EL (cell line): ENCODE measurements around the gene NLN.
"Not testable (repeated sequence)": the region's sequence is repeated elsewhere in the genome, so short reads cannot be mapped to it uniquely, and the experiment has no call there.

Experiments used
- DNase-seq: peaks from one replicate; pipeline ENCODE4 v3.0.0-alpha.2; 2016

Gene NLN

DNA sequence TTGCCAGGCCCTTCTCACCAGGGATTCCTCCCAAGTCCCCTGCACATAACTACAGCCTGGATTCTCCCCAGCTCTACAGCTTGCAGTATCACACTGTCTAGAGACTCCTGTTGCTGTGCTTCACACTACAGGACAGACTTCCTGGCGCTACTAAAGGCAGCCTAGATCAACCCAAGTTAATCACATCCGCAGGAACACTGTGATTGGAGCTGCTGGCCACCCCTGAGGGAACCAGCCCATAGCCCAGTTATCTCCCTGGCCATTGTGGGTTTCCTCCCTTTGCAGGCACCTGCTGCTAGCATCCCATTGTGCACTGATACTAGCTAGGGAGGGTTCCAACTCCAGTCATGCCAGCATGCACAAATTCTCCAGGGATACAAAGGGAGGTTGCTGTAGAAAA lies 53.5 kb downstream of the NLN start:
- no peak for DNase-seq

DNA sequence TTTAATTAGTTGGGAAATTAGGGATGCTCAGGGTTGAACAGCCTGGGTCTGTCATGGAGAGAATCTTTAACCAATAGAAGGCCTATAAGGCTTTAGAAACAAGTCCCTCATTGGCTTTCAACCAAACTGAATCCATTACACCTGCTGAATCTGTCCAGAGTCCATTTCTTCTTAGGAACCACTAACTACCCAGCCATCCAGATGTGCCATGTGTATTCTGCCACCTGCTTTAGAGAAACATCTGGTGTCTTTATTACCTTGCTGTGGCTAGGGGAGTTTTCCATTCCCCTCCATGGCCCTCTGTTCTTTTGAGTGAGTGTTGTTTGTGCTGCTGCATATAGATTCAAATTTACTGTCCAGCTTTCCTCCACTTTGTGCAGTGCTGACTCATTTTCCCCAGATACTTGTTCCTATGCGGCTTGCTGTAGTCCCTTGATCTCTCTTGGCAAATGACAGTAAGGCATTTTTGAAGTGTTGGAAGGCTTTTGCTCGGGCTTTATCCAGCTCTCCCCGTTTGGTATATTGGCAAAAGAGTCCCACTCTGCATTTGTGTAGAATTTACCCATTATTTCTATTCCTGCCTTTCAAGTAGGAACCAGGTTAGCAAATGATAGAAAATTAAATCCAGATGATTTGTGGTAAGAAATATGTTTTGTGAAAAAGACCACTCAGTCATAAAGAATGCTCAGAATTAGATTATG lies 54.6 kb downstream of the NLN start:
- DNase-seq, result peak; percentile 75

DNA sequence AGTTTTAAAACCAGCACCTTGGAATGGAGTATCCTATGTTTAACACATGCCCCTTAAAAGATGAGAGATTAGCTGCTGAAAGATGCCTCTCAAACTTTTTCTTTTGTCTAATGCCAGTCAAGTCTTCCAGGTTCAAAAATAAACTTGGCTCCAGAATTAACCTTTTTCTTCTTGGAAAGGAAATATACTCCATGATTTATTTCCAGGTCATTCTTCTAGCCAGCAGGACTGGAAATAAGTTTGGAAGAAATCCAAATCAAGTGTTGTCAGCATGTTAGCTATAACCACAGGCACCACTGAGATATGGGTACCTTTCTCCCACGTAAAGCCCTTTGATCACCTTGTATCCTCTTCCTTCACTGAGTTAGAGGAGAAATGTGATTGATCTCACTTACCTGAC lies 56.1 kb downstream of the NLN start:
- DNase-seq, result no peak

DNA sequence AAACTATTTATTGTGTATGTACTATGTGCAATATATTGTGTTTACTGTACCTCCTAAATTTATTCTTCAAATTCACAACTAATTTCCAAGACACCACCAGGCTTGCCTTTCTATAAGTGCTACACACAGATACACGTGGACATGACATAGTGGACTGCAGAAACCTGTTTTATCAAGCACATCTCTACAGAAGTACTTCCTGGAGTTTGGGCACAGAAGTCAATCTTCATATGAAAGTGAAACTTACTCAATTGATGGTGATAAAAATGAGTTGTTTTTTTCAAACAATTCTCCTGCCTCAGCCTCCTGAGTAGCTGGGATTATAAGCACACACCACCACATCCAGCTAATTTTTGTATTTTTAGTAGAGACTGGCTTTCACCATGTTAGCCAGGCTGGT lies 57.6 kb downstream of the NLN start:
- DNase-seq, result no peak

DNA sequence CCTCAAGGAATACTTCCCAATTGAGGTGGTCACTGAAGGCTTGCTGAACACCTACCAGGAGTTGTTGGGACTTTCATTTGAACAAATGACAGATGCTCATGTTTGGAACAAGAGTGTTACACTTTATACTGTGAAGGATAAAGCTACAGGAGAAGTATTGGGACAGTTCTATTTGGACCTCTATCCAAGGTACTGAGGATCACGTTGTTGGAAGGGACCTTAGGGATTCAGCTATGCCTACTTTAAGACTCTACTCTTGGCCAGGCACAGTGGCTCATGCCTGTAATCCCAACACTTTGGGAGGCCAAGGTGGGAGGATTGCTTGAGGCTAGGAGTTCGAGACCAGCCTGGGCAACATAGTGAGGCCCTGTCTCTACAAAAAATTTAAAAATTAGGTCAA lies 66.3 kb downstream of the NLN start:
- not testable (repeated sequence) for DNase-seq

DNA sequence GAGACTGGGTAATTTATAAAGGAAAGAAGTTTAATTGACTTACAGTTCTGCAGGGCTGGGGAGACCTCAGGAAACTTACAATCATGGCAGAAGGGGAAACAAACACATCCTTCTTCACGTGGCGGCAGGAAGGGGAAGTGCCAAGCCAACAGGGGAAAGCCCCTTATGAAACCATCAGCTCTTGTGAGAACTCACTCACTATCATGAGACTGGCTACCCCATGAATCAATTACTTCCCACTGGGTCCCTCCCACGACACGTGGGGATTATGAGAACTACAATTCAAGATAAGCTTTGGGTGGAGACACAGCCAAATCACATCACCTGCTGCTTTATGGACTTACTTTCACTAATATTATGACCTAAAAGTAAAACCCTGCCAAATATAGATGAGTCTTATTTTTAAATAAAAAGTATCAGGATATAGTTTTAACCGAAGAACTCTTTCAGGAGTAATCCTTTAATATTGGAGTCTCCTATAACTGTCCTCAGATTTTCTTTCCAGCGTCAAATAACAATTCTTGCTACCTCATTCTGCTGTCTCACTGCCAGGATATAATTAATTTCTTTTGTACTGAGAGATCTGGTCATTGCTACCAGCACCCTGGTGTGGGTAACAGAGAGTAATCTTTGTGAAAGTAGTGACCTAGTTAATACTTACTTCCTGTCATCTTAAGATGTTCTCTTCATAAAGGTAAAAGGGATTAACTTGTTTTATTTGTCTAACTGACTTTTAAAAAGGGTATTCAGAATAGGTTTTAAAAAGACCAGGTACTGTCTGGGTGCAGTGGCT lies 68.6 kb downstream of the NLN start:
- DNase-seq, result no peak

DNA sequence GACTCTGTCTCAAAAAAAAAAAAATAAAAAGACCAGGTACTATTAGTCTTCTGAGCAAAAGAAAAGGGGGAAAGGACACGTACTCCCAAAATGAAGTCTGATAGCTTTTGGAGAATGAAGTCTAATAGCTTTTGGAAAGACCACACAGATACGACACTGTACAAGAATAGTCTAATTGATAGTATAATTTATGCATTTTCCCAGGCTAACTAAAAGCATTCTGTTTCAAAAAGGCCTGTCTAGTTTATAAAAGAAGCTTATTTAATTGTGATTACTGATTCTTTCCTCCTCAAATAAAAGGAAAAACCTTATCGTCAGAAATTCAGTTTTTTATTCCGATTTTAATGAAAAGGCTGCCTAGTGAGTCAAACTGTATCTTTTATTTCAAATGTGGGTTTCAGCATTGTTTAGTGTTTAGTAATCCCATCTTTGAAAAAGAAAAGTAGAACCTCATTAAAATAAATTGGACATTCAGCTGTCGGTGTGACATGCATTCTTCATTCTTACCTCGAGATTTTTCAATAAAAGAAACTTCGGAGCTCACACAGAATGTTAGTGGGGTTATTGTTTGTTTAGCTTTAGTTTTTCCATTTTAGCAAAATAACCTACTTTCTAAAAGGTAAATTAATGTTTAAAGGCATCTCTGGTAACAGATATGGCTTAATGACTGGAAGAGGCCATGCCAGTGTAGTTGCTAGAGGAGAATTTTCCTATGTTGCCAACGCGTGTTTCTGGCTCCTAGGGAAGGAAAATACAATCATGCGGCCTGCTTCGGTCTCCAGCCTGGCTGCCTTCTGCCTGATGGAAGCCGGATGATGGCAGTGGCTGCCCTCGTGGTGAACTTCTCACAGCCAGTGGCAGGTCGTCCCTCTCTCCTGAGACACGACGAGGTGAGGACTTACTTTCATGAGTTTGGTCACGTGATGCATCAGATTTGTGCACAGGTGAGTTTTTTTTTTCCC lies 70.0 kb downstream of the NLN start:
- no peak for DNase-seq

DNA sequence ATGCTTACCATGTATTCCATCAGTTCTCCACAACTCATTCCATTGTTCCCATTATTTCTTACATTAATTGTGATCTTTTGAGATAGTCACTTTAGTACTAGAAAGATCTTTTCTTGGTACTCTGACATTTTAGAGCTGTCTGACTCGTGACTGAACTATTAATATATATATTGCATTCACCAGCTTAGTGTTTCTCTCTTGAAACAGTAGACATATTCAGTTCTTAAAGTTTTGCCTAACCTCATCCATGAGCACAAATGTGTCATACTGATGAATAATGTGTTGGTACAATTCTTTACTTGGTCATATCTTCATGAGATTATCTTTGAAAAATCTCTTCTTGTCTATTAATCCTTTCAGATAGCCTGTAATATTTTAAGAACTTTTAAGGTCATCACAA lies 74.3 kb downstream of the NLN start:
- peak; percentile 39 for DNase-seq

DNA sequence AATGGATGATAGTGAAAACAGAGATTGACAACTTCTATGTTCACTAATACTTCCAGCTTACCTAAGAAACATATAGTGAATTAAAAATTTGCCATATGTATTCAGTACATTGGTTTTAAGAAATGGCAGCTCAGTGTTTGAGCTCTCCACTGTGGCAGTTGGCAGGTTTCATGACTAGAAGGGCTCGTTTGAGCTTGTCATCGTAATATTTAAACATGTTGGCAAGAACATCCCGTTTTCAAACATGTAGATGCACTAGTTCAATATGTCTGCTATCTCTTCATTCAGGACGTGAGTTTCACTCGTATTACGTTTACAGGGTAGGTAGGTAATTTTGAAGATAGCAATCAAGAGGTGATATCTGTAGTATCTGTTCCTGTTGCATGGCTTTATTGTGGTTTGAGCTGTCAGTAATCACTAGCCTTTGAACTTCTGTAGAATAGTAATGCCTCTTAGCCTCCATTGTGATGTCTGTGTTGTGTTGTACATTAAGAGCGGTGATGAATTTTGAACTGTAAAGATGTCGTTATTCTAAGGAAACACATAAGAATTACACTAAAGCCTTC lies 74.8 kb downstream of the NLN start:
- no peak for DNase-seq

DNA sequence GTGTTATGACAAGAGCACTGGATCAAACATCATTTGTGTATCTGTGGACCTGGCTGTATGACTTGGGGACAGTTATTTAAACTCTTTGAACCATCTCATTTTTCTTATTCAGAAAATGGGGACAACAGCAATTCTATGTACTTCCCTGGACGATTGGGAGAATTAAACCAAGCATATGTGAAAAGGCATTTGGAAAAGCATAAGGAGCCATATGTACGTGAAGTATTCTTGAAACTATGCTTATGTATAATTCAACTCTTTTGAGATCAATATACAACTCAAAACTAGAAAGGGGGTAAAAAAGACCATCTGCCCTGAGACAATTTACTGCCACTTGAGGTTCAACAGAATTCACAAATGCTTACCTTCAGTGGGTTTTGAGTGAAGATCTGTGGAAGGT lies 75.5 kb downstream of the NLN start:
- DNase-seq, result no peak

DNA sequence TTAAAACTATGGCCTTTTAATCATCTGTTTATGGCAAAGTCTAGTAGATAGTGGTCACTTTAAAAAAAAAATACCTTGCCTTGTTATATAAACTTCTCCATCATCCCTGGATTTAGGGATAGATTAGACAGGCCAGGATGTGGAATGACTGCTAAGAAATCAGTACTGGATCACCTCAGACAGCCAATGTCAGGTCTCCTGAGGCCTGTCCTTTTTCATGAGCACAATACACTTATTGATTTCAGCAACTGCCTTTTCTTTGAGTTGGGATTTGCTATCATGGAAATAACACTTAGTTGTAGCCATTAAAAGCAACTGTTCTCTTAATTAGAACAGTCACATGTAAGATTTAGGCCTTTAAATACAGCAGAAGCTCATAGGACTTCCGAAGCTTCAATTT lies 77.9 kb downstream of the NLN start:
- no peak for DNase-seq

DNA sequence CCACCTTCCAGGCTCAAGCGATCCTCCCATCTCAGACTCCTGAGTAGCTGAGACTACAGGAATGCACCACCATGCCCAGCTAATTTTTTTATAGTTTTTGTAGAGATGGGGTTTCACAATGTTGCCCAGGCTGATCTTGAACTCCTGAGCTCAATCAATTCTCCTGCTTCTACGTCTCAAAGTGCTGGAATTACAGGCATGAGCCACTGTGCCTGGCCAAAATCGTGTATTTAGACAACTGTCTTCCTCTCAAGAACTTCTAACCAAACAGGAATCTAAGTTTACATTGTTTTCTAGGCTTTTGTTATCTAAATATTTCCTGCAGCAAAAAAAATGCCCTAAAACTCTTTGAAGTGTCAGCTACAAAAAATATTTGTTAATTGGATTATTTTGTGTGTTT lies 78.8 kb downstream of the NLN start:
- DNase-seq, result peak; percentile 13

DNA sequence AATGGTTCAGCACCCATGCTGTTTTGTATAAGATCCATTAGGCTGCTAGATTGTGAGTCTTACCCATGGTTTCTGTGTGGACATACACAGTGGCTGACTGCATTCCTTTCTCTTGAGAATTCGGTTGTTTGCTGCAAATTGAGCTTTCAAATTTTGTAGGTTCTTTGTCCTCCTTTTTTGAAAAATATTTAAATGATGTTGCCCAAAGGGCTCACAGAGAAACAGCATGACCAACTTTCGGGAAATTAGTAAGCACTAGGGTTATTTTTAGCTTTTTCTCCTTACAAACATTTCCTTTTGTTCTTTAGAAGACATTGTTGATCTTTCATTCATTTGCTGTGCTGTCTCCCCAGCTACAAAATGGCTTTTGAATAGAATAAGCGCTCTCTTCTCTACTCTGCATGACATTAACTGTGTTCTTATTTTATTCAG lies 79.4 kb downstream of the NLN start:
- DNase-seq, result peak; percentile 76

DNA sequence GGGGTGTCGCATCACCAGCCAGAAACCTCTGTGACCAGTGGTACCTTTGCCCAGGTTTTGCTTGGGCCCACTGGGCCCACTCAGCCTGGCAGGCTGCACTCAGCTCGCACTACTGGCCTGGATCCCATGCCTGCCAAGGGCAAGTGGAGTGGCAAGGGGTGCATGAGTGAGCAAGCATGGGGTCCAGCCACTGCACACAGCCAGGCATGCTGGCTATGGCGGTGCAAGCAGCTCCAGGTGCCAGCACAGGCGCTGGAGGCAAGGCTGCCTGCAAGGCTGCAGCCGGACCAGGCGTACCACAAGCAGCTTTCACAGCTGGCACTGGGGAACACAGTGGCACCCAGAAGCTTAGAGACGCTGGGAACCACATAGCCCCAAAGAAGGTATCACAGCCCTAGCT lies 80.1 kb downstream of the NLN start:
- no peak for DNase-seq

DNA sequence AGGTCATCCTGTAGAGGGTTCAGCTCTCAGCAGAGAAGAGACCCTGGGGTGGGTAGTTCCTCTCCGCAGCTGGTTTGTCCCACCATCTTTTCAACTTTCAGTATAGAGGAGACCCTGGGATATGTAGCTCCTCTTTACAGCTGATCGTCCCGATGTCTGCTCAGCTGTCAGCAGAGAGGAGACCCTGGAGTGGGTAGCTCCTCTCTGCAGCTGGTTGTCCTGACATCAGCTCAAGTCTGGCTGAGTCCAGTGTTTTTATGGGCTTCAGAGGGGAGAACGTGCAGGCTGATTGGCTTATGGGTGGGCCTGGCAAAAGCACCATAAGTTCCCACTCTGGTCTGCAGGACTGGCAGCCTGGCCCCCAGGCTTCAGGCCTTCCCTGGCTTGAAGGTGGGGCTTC lies 80.8 kb downstream of the NLN start:
- DNase-seq, result no peak

DNA sequence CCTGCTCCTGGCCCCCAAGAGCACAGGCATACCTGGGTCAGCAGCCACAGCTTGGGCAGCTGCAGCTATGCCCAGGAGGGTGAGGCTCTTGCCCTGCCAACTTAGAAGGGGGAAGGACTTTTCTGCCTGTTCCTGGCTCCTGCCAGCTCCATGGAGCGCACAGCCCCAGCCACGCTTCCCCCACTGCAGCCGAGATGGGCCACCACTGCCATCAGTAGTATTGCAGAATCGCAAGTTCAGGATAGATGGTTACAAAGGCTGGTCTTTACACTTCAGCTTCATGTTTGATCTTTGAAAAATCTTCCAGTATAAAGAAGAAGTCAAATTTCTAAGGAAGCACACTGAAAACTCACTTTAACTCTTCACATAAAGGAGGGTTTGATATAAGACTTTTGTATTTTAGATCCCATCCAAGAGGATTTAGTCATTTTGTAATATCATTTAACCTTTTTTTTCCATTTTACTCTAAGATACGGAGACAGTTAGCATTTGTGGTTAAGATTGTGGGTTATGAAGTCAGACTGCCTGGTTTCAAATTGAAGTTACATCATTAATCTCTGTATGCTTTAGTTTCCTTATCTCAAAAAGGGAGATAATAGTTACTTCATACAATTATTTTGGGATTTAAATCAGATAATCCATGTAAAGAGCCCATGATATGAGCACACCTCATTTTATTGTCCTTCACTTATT lies 81.8 kb downstream of the NLN start:
- peak; percentile 23 for DNase-seq

DNA sequence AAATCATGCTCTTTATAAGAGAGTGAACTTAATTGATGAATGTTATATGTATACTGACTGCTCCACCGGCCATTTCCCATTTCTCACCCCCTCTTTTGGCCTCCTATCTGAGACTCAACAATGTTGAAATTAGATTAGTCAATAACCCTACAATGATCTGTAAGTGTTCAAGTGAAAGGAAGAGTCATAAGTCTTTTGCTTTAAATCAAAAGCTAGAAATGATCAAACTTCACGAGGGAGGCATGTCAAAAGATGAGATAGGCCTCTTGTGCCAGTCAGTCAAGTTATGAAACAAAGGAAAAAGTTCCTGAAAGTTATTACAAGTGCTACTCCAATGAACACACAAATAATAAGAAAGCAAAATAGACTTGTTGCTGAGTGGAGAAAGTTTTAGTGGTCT lies 83.1 kb downstream of the NLN start:
- no peak for DNase-seq

DNA sequence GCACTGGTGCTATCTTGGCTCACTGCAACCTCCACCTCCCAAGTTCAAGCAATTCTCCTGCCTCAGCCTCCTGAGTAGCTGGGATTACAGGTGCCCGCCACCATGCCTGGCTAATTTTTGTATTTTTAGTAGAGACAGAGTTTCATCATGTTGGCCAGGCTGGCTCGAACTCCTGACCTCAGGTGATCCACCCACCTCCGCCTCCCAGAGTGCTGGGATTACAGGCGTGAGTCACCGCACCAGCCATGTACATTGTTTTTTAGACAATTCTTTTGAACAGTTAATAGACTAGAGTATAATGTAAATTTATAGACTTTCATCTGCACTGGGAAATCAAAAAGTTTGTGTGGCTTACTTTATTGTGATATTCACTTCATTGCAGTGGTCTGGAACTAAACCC lies 85.5 kb downstream of the NLN start:
- DNase-seq, result not testable (repeated sequence)

DNA sequence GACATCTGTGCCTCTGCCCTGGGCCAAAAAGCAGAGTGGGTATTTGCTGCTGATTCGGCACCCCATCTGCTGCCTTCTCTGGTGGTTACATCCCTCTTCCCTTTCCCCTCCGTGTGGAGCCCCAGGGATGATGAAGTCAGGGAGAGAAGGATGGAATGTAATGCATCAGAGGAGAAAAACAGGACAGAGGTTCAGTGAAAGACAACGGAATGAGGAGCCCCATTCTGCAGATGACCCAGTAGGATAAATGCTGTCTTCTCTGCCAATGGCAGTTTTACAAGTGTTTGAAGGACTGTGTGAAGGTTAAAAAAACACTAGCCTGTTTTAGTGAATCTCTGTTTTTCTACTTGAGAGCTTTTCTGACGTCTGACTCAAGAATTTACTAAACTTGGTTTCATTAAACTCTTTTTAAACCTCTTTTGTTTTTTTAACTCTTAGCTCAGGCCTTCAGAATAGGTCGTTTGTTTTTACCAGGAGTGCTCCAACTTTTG lies 86.3 kb downstream of the NLN start:
- DNase-seq, result peak; percentile 75

DNA sequence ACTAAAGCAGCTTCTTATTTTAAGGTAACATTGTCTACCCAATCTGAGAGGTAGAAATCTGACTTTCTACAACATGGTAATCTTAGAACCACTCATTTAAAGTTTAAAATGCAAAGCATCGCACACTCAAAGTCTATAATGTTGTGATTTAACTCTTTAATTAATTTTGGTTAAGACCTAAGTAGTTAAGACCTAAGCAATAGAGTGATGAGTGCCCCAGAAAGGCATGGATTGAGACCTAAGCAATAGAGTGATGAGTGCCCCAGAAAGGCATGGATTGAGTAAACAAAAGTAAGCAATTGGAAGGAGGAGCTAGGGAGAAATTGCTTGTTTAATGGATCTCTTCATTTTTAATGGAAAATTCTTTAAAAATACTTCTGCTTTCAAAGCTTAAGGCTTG lies 86.8 kb downstream of the NLN start:
- DNase-seq, result peak; percentile 63

DNA sequence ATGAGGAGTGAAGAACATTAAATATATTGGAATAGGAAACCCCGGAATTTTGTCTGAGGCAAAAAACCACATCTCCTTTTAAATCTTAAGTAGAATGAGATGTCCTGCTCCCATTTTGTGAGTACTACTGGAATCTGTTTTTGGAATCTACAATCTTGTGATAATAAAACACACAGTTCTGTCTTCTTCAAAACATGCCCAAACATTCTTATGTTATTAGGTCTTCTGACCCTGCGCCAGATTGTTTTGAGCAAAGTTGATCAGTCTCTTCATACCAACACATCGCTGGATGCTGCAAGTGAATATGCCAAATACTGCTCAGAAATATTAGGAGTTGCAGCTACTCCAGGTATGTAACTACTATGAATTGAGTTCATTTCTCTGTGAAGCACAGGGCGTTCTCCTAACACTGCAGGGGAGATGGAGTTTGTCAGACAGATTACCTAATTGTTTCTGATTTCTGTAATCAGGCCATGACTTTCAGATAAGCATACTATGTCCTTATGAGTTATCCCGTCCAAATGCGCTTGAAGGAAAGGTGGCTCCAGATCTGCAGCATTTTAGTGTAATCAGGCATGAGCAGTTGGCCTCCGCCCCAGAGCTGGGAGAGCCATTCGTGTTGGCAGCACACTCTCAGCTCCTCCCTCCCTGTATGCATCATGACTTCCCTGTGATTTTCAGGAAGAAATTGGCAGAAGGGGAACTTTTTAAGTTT lies 88.0 kb downstream of the NLN start:
- peak; percentile 74 for DNase-seq

DNA sequence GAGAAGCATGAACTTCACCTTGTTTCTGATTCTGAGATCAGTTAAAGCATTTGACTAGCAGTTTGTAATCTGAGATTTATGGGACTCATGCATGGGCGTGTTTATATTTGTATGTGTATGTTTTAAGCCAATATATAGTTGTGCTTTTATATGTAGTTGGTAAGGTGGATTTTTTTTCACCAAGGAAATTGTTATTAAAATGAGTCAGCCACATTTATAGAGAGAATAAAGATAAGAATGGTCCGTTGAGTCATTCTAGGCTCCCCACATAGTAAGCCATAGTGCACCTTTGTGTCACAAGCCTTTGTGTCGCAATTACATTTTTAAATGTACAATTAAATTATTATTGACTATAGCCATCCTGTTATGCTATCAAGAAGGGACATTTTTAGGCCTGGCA lies 89.0 kb downstream of the NLN start:
- peak; percentile 81 for DNase-seq
